Measurements from ENCODE around the gene KHDC4. TPM values are rescaled to one million over a fixed set of nuclear protein-coding genes. Genes with fewer than 3 reads are reported as not detected.

KHDC4 gene
- polyA plus RNA-seq, 1 of the 3 experiments (the other 2 are of a cell fraction), result 43.1 TPM

- Histone ChIP-seq H3K79me2 (ENCODE audit: insufficient read depth) (peaks cover 7% of the 10 kb centered on the region; the same call in 1 of the 2 replicates), H4K20me1 (ENCODE audit: insufficient read depth) (no peaks in the 10 kb centered on the region), H3K4me1 (ENCODE audit: control insufficient read depth in 1 of 2, insufficient read depth in 2 of 2, low read depth in 1 of 2, low read length in 1 of 2) (peaks cover 5 to 43% of the 10 kb centered on the region in 2 experiments), H3K27ac (ENCODE audit: low read depth in 2 of 2, low read length in 1 of 2) (peak overlapping the region; percentile 79 to 94), H3K36me3 (replicated peaks in 1 of 2; ENCODE audit: control insufficient read depth in 1 of 2, insufficient read depth in 2 of 2, low read length in 1 of 2) (peaks cover 0 to 23% of the 10 kb centered on the region in 2 experiments), H2AFZ (ENCODE audit: low read depth) (no peak overlapping the region), H3F3A (replicated peaks; ENCODE audit: insufficient read depth) (peaks cover 53% of the 10 kb centered on the region), H3K9ac (peak overlapping the region; percentile 72), H3K9me3 (no peaks in the 10 kb centered on the region), H3K9me2 (no peaks in the 10 kb centered on the region), H3K4me3 (ENCODE audit: low read depth in 2 of 2, low read length in 1 of 2) (peak overlapping the region in 1 of 2 experiments; percentile 23; a peak in 2 of 4 replicates), H3K27me3 (ENCODE audit: insufficient read depth) (no peaks in the 10 kb centered on the region), H3K4me2 (peak overlapping the region; percentile 66)
- WGBS (ENCODE audit: low lambda C conversion rate), result 70% methylated on average over 10 of the region's 10 CpGs
- no peak for DNase-seq
- POLR2A ChIA-PET, result no interaction called here
- CTCF ChIA-PET, result interaction anchor here (0.9 to 1.8 kb wide), 2 partner anchors 11 to 18 kb away, joined by 4 read pairs; no protein-coding TSS in a partner anchor
- peak; percentile 91 for TF ChIP-seq USF1 (IDR thresholded peaks at IDR 0.05; ENCODE audit: borderline replicate concordance, low read depth)
- TF ChIP-seq USF2 (IDR thresholded peaks at IDR 0.05; ENCODE audit: borderline replicate concordance, low read depth, low read length), result no peak
- TF ChIP-seq POLR2AphosphoS5 (IDR thresholded peaks at IDR 0.05; ENCODE audit: low read depth, low read length), result peak; percentile 73
- TF ChIP-seq EP300 (IDR thresholded peaks at IDR 0.05; ENCODE audit: borderline replicate concordance in 1 of 2, low read depth in 1 of 2, low read length in 1 of 2), result no peak
- TF ChIP-seq PBX3 (IDR thresholded peaks at IDR 0.05), result peak; percentile 48; the same call in 1 of the 2 replicates
- no peak for TF ChIP-seq RFX5 (IDR thresholded peaks at IDR 0.05; ENCODE audit: low read length)
- no peak for TF ChIP-seq GABPA (IDR thresholded peaks at IDR 0.05; ENCODE audit: low read depth)
- TF ChIP-seq CTCF (IDR thresholded peaks at IDR 0.05), result no peak
- TF ChIP-seq FOXM1 (IDR thresholded peaks at IDR 0.05; ENCODE audit: low read depth), result no peak
- TF ChIP-seq ELF1 (IDR thresholded peaks at IDR 0.05), result no peak
- peak; percentile 54 for TF ChIP-seq NFIC (IDR thresholded peaks at IDR 0.05; ENCODE audit: borderline replicate concordance)
- TF ChIP-seq FOSL2 (IDR thresholded peaks at IDR 0.05; ENCODE audit: borderline replicate concordance, low read depth), result peak; percentile 47; the same call in 1 of the 2 replicates
- TF ChIP-seq CHD2 (IDR thresholded peaks at IDR 0.05; ENCODE audit: low read length, partially characterized antibody), result no peak
- TF ChIP-seq TEAD4 (IDR thresholded peaks at IDR 0.05; ENCODE audit: borderline replicate concordance, insufficient read depth), result no peak
- peak; percentile 62; the same call in 1 of the 2 replicates for TF ChIP-seq TCF12 (IDR thresholded peaks at IDR 0.05)
- TF ChIP-seq JUND (IDR thresholded peaks at IDR 0.05), result peak; percentile 71
- peak; percentile 70; the same call in 1 of the 2 replicates for TF ChIP-seq MAX (IDR thresholded peaks at IDR 0.05; ENCODE audit: low read depth)
- TF ChIP-seq SMC3 (IDR thresholded peaks at IDR 0.05; ENCODE audit: low read depth, low read length), result no peak
Measured at GRCh38 chr1:155893389-155894142, 40.6 kb downstream of the KHDC4 start.
